PC-3 (cell line): ENCODE results near the gene RP9. TPM values are rescaled to one million over a fixed set of nuclear protein-coding genes. Genes with fewer than 3 reads are reported as not detected.

ENCODE experiments used
- ATAC-seq: fragments of 200-7000 bp; cut with Tn5 transposase; 2 replicates; pipeline ENCODE4 v1.9.1; 2020; ENCODE audit warnings: mild to moderate bottlenecking, moderate library complexity
- BruUV-seq: library from RNA; stranded (reverse); fragments of 400-500 nt; replicated peaks from 2 replicates; lab custom pipeline; 2021; lab: Mats Ljungman, UMichigan
- CTCF ChIA-PET: fragments of 300-600 bp; sonication (Branson Sonifier 250); formaldehyde crosslinking; loops from one replicate; lab custom pipeline; 2022; ENCODE audit warnings: antibody characterized with exemption; lab: Charles Lee
- POLR2A ChIA-PET: fragments of 300-600 bp; sonication (Branson Sonifier 250); formaldehyde crosslinking; loops from one replicate; lab custom pipeline; 2022; ENCODE audit warnings: antibody characterized with exemption; ENCODE audit not compliant: unreplicated experiment; lab: Charles Lee
- DNase-seq: peaks from one replicate; pipeline ENCODE4 v3.0.0-alpha.2; 2015
- H2AFZ ChIP-seq: fragments of 300-600 bp; sonication (generic); 2 replicates; pipeline ENCODE4 v1.6.0; 2016; ENCODE audit warnings: antibody characterized with exemption, low read length
- H3F3A ChIP-seq: fragments of 300-600 bp; sonication (generic); one replicate; pipeline ENCODE4 v1.6.0; 2017; ENCODE audit warnings: antibody characterized with exemption, low read length, control low read depth, mild to moderate bottlenecking; ENCODE audit not compliant: unreplicated experiment
- H3K27ac ChIP-seq: fragments of 300-600 bp; sonication (generic); 2 replicates; pipeline ENCODE4 v1.5.1; 2016; ENCODE audit warnings: mild to moderate bottlenecking, low read length
- H3K27me3 ChIP-seq: fragments of 300-600 bp; sonication (generic); 2 replicates; pipeline ENCODE4 v1.6.1; 2016; ENCODE audit warnings: low read length, mixed read lengths
- H3K36me3 ChIP-seq: fragments of 300-600 bp; sonication (generic); 2 replicates; pipeline ENCODE4 v1.6.1; 2016; ENCODE audit warnings: low read depth, mixed run types, low read length, mixed read lengths
- H3K4me1 ChIP-seq: fragments of 300-600 bp; sonication (generic); 2 replicates; pipeline ENCODE4 v1.5.1; 2016; ENCODE audit warnings: low read length; ENCODE audit not compliant: insufficient read depth
- H3K4me2 ChIP-seq: fragments of 300-600 bp; sonication (generic); 2 replicates; pipeline ENCODE4 v1.6.0; 2016; ENCODE audit warnings: low read length
- H3K4me3 ChIP-seq: fragments of 300-600 bp; sonication (generic); 2 replicates; pipeline ENCODE4 v1.5.1; 2016; ENCODE audit warnings: mild to moderate bottlenecking, low read length, mixed read lengths
- H3K79me2 ChIP-seq: fragments of 300-600 bp; sonication (generic); 2 replicates; pipeline ENCODE4 v1.6.1; 2017; ENCODE audit warnings: low read length, mixed read lengths
- H3K9ac ChIP-seq: fragments of 300-600 bp; sonication (generic); 2 replicates; pipeline ENCODE4 v1.6.0; 2016; ENCODE audit warnings: mild to moderate bottlenecking, low read length
- H3K9me2 ChIP-seq: fragments of 300-600 bp; sonication (generic); replicated peaks from 2 replicates; pipeline ENCODE4 v1.6.1; 2016; ENCODE audit warnings: mixed run types, low read length, mixed read lengths
- H3K9me3 ChIP-seq: fragments of 300-600 bp; sonication (generic); 2 replicates; pipeline ENCODE4 v1.6.1; 2016; ENCODE audit warnings: low read length, mixed read lengths
- H4K20me1 ChIP-seq: fragments of 300-600 bp; sonication (generic); 2 replicates; pipeline ENCODE4 v1.6.1; 2016; ENCODE audit warnings: low read length, mixed read lengths
- EZH2 ChIP-seq: fragments of 300-600 bp; sonication (generic); IDR thresholded peaks from one replicate; pipeline ENCODE4 v1.6.1; 2017; ENCODE audit warnings: antibody characterized with exemption, mild to moderate bottlenecking, low read length; ENCODE audit not compliant: unreplicated experiment
- EZH2phosphoT487 ChIP-seq: fragments of 300-600 bp; sonication (generic); IDR thresholded peaks from 2 replicates; pipeline ENCODE4 v1.6.1; 2018; ENCODE audit warnings: mild to moderate bottlenecking, antibody characterized with exemption, low read length, borderline replicate concordance
- intact Hi-C: fragments of 100-400 bp; cut with micrococcal nuclease; formaldehyde crosslinking; loops from 2 replicates; pipeline ENCODE4 v1.9.0; 2023
- total RNA-seq: library from RNA; depleted of rRNA; stranded (reverse); fragments of >200 nt; gene quantifications from 2 replicates; pipeline ENCODE4 v1.2.3, GENCODE V29; 2014
- TF ChIP-seq, protein P1 (sequence below): fragments of 300-600 bp; sonication (generic); conservative IDR thresholded peaks from 2 replicates; pipeline ENCODE4 v1.5.1; 2017; ENCODE audit warnings: antibody characterized with exemption, low read depth, mild to moderate bottlenecking, low read length

RP9 gene
- total RNA-seq, 1 experiment from 2014 or later = 33.9 TPM

DNA sequence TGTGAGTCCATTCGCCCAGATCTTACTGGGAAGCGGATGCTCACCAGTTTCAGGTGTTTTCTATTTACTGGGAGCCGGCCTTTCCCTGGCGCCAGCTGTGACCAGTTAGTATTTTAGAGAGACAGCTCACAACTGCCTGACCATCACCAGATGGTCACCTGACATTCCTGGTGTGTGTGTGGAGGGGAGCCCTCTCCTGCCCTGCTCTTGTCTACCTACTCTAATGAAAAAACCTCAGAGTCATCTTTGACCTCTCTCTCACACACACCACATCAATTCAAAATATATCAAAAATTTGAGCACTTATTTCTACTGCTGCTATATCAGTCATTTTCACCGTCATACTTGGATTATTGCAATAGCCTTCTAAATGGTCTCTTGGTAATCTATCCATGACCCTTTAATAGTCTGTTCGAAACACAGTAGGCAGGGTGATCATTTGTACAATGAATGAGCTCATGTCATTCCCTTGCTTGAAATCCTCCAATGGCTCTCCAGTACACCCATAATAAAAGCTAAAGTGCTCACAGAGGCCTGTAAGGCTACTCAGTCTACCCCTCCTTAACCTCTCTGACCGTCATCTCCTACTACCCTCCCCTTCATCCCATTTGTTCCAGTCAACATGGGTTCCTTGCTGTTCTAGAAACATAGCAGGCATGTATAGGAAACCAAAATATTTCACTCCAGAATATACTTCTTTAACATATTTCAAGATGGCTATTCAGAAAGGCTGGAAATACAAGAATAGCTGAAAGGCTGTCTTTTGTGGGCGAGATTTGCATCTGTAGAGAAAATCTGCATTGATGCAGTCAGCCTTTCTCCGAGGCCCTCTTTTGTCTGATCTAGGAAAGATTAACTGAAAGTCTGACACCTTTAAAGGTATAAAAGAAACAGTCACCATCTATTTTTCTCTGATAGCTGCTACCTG, 29.2 kb downstream of the RP9 start:
- POLR2A ChIA-PET = no interaction called here
- H3K4me2 ChIP-seq = no peak overlapping the region
- CTCF ChIA-PET = interaction anchor here (0.6 kb wide), 1 partner anchor 33 kb away, joined by 4 read pairs; no protein-coding TSS in a partner anchor
- no peaks in the 10 kb centered on the region for H3K79me2 ChIP-seq
- H3K36me3 ChIP-seq = no peaks in the 10 kb centered on the region
- no peak overlapping the region for H3K9ac ChIP-seq
- H3K9me3 ChIP-seq = no peaks in the 10 kb centered on the region
- no peaks in the 10 kb centered on the region for H3K27me3 ChIP-seq
- DNase-seq = no peak
- no TSS peak for BruUV-seq
- no peak overlapping the region for H2AFZ ChIP-seq
- no peaks in the 10 kb centered on the region for H4K20me1 ChIP-seq
- ATAC-seq = no peak
- H3K4me3 ChIP-seq = no peak overlapping the region
- TF ChIP-seq, protein P1, sequence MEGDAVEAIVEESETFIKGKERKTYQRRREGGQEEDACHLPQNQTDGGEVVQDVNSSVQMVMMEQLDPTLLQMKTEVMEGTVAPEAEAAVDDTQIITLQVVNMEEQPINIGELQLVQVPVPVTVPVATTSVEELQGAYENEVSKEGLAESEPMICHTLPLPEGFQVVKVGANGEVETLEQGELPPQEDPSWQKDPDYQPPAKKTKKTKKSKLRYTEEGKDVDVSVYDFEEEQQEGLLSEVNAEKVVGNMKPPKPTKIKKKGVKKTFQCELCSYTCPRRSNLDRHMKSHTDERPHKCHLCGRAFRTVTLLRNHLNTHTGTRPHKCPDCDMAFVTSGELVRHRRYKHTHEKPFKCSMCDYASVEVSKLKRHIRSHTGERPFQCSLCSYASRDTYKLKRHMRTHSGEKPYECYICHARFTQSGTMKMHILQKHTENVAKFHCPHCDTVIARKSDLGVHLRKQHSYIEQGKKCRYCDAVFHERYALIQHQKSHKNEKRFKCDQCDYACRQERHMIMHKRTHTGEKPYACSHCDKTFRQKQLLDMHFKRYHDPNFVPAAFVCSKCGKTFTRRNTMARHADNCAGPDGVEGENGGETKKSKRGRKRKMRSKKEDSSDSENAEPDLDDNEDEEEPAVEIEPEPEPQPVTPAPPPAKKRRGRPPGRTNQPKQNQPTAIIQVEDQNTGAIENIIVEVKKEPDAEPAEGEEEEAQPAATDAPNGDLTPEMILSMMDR = no peak
- TF ChIP-seq EZH2 (no peak), EZH2phosphoT487 (no peak)
- no peaks in the 10 kb centered on the region for H3F3A ChIP-seq
- peaks cover 21% of the 10 kb centered on the region for H3K4me1 ChIP-seq
- no peaks in the 10 kb centered on the region for H3K9me2 ChIP-seq
- no peak overlapping the region for H3K27ac ChIP-seq
- intact Hi-C loops = no loop called here

- POLR2A ChIA-PET = no interaction called here
Observed at GRCh38 chr7:33079096-33079495, 30.1 kb downstream of the RP9 start.

More at GRCh38 chr7:33079096-33079495, 30.1 kb downstream of the RP9 start:
- Histone ChIP-seq H3K9ac (no peak overlapping the region), H3K4me2 (no peak overlapping the region), H3F3A (no peaks in the 10 kb centered on the region), H3K4me3 (no peak overlapping the region), H4K20me1 (no peaks in the 10 kb centered on the region), H2AFZ (no peak overlapping the region), H3K79me2 (no peaks in the 10 kb centered on the region), H3K9me2 (no peaks in the 10 kb centered on the region), H3K36me3 (no peaks in the 10 kb centered on the region), H3K4me1 (peaks cover 21% of the 10 kb centered on the region), H3K9me3 (no peaks in the 10 kb centered on the region), H3K27me3 (no peaks in the 10 kb centered on the region), H3K27ac (no peak overlapping the region)
- intact Hi-C loops = no loop called here
- CTCF ChIA-PET = interaction anchor here (0.7 kb wide), 1 partner anchor 29 kb away, joined by 3 read pairs; no protein-coding TSS in a partner anchor
- ATAC-seq = no peak
- BruUV-seq = no TSS peak
- TF ChIP-seq, protein P1 = no peak
- TF ChIP-seq EZH2 (no peak), EZH2phosphoT487 (no peak)
- no peak for DNase-seq
